GM12892 (cell line): Measurements from ENCODE around the gene DCLK1.

Experiments used
- DNase-seq: peaks from one replicate; pipeline ENCODE4 v3.0.0; 2011; ENCODE audit not compliant: insufficient read length
- FAIRE-seq: peaks from 2 replicates; lab custom pipeline; 2011; peaks lifted over from hg19 to GRCh38; lab: Jason Lieb, UNC
- POLR2A ChIP-seq: IDR thresholded peaks from 2 replicates; pipeline ENCODE4 v1.6.1; 2011; ENCODE audit warnings: low read depth, low read length, control low read depth
- POLR2AphosphoS5 ChIP-seq: IDR thresholded peaks from 2 replicates; pipeline ENCODE4 v1.6.1; 2011; ENCODE audit warnings: low read depth, low read length, control low read depth
- TAF1 ChIP-seq: IDR thresholded peaks from 2 replicates; pipeline ENCODE4 v1.6.1; 2011; ENCODE audit warnings: low read depth, mild to moderate bottlenecking, control low read depth, low read length, borderline replicate concordance

The DCLK1 gene

GRCh38 chr13:35886332-35887114 is 244.7 kb downstream of the DCLK1 start:
- FAIRE-seq (no peak), DNase-seq (no peak)
- no peak for TF ChIP-seq POLR2A
- no peak for TF ChIP-seq POLR2AphosphoS5
- TF ChIP-seq TAF1 = no peak

GRCh38 chr13:35884211-35884760 is 246.9 kb downstream of the DCLK1 start:
- no peak for DNase-seq
- TF ChIP-seq TAF1 (no peak), POLR2A (no peak), POLR2AphosphoS5 (no peak)
- no peak for FAIRE-seq

GRCh38 chr13:35882722-35883497 is 248.3 kb downstream of the DCLK1 start:
- no peak for TF ChIP-seq POLR2A
- no peak for TF ChIP-seq TAF1
- no peak for TF ChIP-seq POLR2AphosphoS5
- DNase-seq (no peak), FAIRE-seq (no peak)

GRCh38 chr13:35881360-35881759 is 249.8 kb downstream of the DCLK1 start:
- DNase-seq (no peak), FAIRE-seq (no peak)
- TF ChIP-seq TAF1 (no peak), POLR2A (no peak), POLR2AphosphoS5 (no peak)

GRCh38 chr13:35879111-35879510 is 252.1 kb downstream of the DCLK1 start:
- TF ChIP-seq POLR2AphosphoS5 (no peak), TAF1 (no peak), POLR2A (no peak)
- no peak for FAIRE-seq
- no peak for DNase-seq

GRCh38 chr13:35876601-35877000 is 254.6 kb downstream of the DCLK1 start:
- TF ChIP-seq TAF1 = no peak
- TF ChIP-seq POLR2A = no peak
- TF ChIP-seq POLR2AphosphoS5 = no peak
- FAIRE-seq = no peak
- no peak for DNase-seq

GRCh38 chr13:35874704-35875103 is 256.5 kb downstream of the DCLK1 start:
- TF ChIP-seq TAF1 (no peak), POLR2A (no peak), POLR2AphosphoS5 (no peak)
- DNase-seq = no peak
- FAIRE-seq = no peak

- FAIRE-seq (no peak), DNase-seq (no peak)
- TF ChIP-seq POLR2AphosphoS5 (no peak), TAF1 (no peak), POLR2A (no peak)
Observed at GRCh38 chr13:35872369-35872768, 258.8 kb downstream of the DCLK1 start.

- FAIRE-seq (no peak), DNase-seq (no peak)
- TF ChIP-seq TAF1 (no peak), POLR2A (no peak), POLR2AphosphoS5 (no peak)
Observed at GRCh38 chr13:35871561-35871960, 259.6 kb downstream of the DCLK1 start.

- no peak for FAIRE-seq
- TF ChIP-seq TAF1 = no peak
- no peak for TF ChIP-seq POLR2AphosphoS5
- TF ChIP-seq POLR2A = no peak
- no peak for DNase-seq
Observed at GRCh38 chr13:35866801-35867200, 264.4 kb downstream of the DCLK1 start.

- DNase-seq = no peak
Observed at GRCh38 chr13:35865341-35866240, 265.6 kb downstream of the DCLK1 start.

More at GRCh38 chr13:35865341-35866240, 265.6 kb downstream of the DCLK1 start:
- TF ChIP-seq POLR2AphosphoS5 (no peak), TAF1 (no peak)
- no peak for FAIRE-seq
